NCI-H1694 treated with DMSO at 0.1 percent for 48 hours (cell line): Measurements from ENCODE around the gene CYP19A1.

ENCODE experiments used
- DNase-seq: peaks from one replicate; lab custom pipeline; 2025; lab: John Stamatoyannopoulos, UW

The CYP19A1 gene

DNA sequence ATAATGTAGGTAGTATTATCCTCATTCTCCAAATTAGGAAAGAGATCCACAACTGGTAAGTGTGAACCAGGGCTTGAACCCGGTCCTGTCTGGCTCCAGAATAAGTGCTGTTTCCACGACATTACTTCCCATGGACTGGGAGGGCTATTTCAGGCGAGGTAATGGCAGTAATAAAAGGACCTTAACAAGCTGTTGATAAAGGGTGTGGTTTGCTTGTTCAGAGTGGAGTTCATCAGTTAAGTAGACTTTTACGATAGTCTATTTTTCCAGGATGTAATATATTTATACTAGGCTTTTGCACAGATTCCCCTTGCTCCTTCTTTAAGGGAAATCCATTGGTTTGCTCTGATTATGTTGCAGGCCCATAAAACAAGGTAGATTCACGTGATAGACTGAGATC lies 155.3 kb downstream of the CYP19A1 start:
- no peak for DNase-seq

DNA sequence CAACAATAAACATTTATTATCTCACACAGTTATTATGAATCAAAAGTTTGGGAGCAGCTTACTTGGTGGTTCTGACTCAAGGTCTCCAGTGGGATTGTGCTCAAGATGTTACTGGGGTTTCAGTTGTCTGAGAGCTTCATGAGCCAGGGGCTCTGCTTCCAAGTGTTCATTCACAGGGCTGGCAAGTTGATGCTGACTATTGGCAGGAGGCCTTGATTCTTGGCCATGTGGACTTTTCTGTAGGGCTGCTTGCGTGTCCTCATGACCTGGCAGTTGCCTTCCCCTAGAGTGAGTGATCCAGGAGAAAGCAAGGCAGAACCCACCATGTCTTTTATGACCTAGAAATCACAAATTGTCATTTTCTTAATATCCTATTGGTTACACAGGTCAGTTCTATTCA lies 156.5 kb downstream of the CYP19A1 start:
- no peak for DNase-seq

DNA sequence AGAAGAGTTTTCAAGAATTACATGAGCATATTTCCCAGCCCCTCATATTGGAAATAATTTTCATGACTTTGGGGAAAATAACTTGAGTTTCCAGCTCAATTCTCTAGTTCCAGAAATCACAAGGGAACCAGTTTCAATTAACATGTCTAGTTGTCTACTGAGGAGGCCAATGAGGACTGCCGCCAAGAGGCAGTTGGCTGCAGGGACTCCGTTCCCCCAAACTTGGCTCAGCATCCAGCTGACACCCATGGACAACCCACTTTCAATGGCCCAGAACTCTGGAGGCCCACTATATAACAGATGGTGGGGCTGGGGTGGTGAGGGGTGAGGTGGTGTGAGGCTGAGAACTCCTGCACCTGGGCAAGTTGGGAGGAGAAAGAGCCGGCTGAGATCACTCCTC lies 157.2 kb downstream of the CYP19A1 start:
- no peak for DNase-seq

DNA sequence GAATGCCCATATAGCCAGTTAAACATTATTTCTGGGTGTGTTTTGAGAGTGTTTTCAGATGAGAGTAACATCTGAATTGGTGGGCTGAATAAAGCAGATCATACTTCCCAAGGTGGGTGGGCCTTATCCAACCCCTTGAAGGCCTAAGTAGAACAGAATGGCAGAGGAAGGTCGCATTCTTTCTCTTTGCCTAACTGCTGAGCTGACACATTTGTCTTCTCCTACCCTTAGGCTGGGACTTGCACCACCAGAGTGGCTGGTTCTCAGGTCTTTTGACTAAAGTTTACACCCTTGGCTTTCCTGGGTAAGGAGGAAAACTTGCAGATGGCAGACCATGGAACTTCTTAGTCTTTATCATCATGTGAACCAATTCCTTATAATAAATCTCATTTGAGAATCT lies 157.9 kb downstream of the CYP19A1 start:
- no peak for DNase-seq

DNA sequence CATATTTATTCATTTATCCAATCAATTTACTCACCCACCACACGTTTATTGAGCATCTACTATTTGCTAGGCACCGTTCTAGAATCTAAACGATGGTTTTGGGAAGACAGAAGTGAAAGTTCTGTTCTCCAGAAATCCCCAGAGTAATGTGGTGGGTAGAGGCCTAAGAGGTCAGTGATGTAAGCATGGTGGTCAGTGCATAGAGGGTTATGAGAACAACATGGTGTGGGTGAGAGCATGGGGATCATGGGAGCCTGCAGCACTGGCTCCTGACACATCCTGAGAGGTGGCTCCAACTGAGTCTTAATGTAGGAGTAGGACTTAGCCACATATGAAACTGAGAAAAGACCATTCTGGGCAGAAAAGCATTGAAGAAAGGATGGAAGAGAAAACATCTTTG lies 158.4 kb downstream of the CYP19A1 start:
- no peak for DNase-seq

DNA sequence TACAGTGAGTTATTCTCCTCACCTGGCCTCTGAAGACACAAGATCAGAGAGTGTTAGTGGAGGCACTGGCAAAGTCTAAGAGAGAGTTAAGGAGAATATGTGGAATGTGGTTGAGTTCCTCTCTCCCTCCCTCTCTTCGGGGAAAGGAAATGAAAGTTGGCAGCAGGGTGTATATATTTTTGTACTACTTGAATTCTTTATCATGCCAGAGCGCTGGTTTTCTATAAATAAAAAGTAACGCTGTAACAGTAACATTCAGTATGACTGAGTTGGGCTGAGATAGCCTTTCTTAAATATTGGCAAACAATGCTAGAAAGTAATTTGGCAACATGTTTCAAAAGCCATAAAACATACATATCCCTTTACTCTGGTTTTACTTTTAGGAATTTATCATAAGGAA lies 166.2 kb downstream of the CYP19A1 start:
- no peak for DNase-seq

DNA sequence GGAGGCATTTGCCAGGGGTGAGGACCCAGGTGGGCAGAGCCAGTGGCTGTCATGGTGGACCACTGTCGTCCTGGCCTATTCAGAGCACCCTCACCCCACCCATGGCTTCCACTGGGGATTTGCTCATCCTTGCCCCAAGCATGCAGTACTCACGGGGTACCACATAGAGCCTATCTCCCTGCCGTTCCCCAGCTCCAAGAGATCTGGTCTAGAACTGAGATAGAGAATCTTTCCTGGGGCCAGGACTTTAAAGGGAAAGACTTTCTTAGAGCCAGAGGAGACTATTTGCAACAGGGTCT lies 166.8 kb downstream of the CYP19A1 start:
- no peak for DNase-seq

DNA sequence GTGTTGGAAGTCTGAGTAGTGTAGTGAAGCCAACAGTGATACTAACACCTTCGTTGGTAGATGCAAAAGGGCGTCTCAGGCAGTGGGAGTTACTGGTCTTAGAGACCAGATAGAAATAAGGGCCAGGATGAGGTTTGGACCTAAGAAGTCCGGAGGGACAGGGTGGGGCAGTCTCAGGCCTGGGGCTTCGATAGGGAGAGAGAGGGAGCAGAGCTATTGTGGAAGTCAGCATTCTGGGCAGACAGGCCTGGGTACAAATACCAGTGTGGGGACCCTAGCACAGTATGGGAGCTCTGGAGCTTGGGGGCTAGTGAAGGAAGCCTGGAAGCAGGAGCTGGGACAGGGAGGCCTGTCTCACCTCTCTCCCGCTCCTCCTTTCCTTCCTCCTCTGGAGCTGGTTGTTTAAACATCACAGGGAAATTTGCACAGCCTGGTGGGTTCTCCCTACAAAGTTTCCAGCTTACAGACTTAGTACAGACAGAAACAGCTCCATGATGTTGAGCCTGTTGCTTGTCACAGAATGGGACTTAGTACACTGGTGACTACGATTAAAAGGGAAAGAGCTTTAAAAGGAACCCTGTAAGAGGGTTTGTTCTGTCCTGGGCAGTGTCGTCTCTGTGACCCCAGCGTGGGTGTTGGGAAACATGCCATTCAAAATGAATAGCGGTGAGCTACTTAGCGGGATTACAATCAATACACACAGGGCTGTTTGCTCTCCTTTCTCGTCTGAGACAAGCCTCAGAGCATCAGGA lies 167.3 kb downstream of the CYP19A1 start:
- no peak for DNase-seq

DNA sequence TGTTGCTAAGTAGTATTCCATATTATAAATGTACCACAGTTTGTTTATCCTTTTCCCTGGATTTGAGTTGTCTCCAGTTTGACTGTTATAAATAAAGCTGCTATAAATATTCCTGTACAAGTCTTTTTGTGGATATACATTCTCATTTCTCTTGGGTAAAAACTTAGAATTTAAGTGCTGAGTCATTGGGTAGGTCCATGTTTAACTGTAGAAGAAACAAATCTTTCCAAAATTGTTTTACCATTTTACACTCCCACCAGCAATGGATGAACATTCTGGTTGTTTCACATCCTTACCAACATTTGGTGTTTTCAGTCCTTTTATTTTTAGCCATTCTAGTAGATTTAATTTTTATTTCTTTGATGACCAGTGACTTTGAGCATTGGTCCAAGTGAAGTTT lies 169.7 kb downstream of the CYP19A1 start:
- no peak for DNase-seq

DNA sequence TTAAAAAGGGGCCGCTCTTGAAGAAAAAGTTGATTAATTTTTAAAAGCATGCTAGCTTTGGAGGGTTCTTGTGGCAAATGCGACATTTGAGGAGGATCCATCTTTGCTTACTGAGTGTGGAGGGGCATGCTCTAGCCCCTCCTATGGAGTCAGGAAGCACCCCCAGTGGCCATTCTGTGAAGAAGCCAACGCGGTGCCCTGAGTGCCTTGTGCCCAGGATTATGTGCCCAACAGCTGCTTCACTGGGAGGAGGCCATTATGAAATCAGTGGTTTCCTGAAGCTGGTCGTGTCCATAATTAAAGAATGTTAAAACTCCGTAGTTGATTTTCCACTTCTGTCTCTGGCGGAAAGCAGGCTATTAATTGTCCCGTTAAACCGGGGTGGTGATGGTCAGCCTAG lies 174.6 kb downstream of the CYP19A1 start:
- DNase-seq, result no peak

DNA sequence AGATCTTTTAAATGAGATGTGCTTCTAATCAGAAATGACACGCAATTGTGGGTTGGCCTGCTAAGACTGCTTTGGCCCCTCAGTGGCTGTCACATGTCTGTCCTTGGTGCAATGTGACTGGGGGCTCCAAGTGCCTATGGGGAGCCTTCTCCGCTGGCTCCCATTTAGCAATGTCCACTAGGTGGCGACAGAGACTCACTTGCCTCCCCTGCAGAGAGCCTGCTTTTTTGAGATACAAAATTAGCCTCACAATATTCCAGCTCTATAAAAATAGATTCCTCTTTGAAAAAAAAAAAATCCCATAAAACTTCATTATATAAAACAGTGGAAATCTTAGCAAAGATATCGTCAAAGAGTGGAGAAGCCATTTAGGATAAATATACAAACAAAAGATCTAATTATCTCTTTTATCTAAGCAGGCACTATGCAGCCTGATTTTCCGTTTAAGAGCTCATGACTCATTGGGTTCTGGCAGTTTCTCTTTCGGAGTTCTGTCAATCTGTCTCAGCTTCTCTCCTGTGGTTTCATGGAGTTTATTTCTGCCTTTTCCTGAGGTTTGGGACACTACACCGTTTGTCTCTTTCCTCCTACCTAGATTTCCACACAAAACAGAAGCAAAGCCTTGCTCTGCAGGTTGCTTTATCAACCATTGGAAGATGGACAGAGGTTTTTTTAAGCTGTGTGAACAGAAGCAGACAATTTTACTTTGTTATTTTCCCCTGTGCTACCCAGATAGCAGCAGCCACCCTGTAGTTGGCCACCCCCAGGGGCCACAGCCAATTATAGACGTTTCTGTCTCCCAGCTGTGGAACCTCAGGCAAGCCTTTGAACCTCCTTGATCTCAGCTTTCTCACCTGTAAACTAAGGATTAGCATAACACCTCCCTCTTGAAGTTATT lies 175.3 kb downstream of the CYP19A1 start:
- peak; percentile 62 for DNase-seq

DNA sequence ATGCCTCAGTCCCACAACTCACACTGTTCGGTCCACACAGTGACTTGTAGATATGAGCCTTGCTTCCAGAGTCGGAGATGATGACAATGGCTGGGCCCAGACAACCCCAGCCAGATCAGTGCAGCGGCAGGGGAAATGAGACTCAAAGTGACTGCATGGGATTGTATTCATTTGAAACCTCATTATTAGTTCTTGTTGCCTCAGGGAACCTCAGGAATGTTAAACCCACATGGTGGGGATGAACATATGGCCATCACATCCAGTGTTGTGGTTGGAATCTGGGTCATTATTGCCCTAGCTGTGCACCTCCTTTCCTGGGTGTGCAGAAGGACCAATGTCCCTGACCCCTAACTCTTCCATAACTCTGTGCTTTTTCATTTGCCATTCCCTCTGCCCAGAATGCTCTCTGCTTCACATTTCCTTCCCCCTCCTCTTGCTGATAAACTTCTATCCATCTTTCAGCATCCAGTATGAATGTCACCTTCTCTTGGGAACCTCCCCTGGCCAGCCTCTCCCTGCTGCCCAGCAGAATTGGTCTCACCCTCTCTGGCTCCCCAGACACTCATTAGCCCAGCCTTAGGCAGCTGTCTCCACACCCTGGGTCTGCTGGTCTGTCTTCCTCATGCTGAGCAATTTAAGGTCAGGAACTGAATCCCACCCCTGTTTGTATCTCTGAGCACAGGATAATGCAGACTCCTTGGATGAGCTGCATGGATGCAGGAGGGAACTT lies 176.7 kb downstream of the CYP19A1 start:
- DNase-seq, result no peak

DNA sequence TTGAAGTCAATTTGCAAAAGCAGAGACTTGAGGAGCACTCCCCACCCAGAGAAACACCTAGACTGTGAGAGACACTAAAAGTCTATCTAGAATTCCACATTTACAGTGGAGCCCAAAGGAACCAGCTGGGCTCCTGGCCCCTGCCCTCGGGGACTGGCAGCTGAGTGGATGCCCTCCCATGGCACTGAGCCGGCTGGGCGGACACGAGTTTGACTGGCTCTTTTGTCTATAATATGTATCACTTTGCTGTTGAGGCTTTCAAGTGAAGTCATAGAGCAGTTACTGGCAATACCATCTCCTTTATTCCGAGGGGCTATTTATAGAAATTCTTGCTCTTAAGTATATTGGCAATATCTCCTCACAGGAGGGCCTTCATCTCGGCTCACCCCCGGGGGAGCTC lies 177.9 kb downstream of the CYP19A1 start:
- no peak for DNase-seq
